HEK293T (cell line): ENCODE data around the gene STX1A.
A peak's percentile ranks its signal among the peaks of the same experiment; 100 is the strongest.

Experiments
- CTCF ChIA-PET: fragments of 350-600 bp; formaldehyde crosslinking; extraction: SDS; loops from one replicate; lab custom pipeline; 2021; ENCODE audit warnings: antibody characterized with exemption, inconsistent platforms; lab: Yijun Ruan, JAX
- POLR2A ChIA-PET: fragments of 350-600 bp; formaldehyde crosslinking; extraction: SDS; loops from one replicate; lab custom pipeline; 2020; ENCODE audit warnings: antibody characterized with exemption, inconsistent platforms; lab: Yijun Ruan, JAX
- DNase-seq: peaks from one replicate; pipeline ENCODE4 v3.0.0; 2012; ENCODE audit warnings: mixed read lengths; ENCODE audit errors: extremely low spot score
- ARNT ChIP-seq: fragments of 450-650 bp; IDR thresholded peaks from 2 replicates; pipeline ENCODE4 v1.6.1; 2017; ENCODE audit warnings: mild to moderate bottlenecking
- BHLHE40 ChIP-seq: fragments of 450-650 bp; IDR thresholded peaks from 2 replicates; pipeline ENCODE4 v1.6.1; 2016; ENCODE audit warnings: mild to moderate bottlenecking, moderate library complexity, borderline replicate concordance
- CTBP1 ChIP-seq: fragments of 450-650 bp; IDR thresholded peaks from 2 replicates; pipeline ENCODE4 v1.6.1; 2016; ENCODE audit warnings: borderline replicate concordance
- ELF4 ChIP-seq: fragments of 450-650 bp; IDR thresholded peaks from 2 replicates; pipeline ENCODE4 v1.6.1; 2017; ENCODE audit warnings: antibody characterized with exemption
- FOXA1 ChIP-seq: fragments of 450-650 bp; IDR thresholded peaks from 2 replicates; pipeline ENCODE4 v1.6.1; 2016; ENCODE audit warnings: mild to moderate bottlenecking
- FOXK2 ChIP-seq: fragments of 450-650 bp; IDR thresholded peaks from 2 replicates; pipeline ENCODE4 v1.6.1; 2016; ENCODE audit warnings: mild to moderate bottlenecking
- FOXM1 ChIP-seq: fragments of 450-650 bp; IDR thresholded peaks from 2 replicates; pipeline ENCODE4 v1.6.1; 2017; ENCODE audit warnings: mild to moderate bottlenecking, borderline replicate concordance
- HDGF ChIP-seq: fragments of 450-650 bp; IDR thresholded peaks from 2 replicates; pipeline ENCODE4 v1.6.1; 2017; ENCODE audit warnings: antibody characterized with exemption, borderline replicate concordance
- L3MBTL2 ChIP-seq: fragments of 450-650 bp; conservative IDR thresholded peaks from 2 replicates; pipeline ENCODE4 v1.6.1; 2016; ENCODE audit warnings: mild to moderate bottlenecking
- LEF1 ChIP-seq: fragments of 450-650 bp; IDR thresholded peaks from 2 replicates; pipeline ENCODE4 v1.6.1; 2017; ENCODE audit warnings: mild to moderate bottlenecking, borderline replicate concordance
- NFRKB ChIP-seq: fragments of 450-650 bp; IDR thresholded peaks from 2 replicates; pipeline ENCODE4 v1.6.1; 2016; ENCODE audit warnings: mild to moderate bottlenecking, moderate library complexity
- SP1 ChIP-seq: fragments of 450-650 bp; IDR thresholded peaks from 2 replicates; pipeline ENCODE4 v1.6.1; 2017
- SUZ12 ChIP-seq: fragments of 450-650 bp; IDR thresholded peaks from 2 replicates; pipeline ENCODE4 v1.6.1; 2016; ENCODE audit warnings: mild to moderate bottlenecking
- TARDBP ChIP-seq: fragments of 450-650 bp; IDR thresholded peaks from 2 replicates; pipeline ENCODE4 v1.6.1; 2016
- ZNF384 ChIP-seq: fragments of 450-650 bp; IDR thresholded peaks from 2 replicates; pipeline ENCODE4 v1.6.1; 2016
- TF ChIP-seq, protein P1 (sequence below): fragments of 450-650 bp; IDR thresholded peaks from 2 replicates; pipeline ENCODE4 v1.6.1; 2016

STX1A gene

DNA sequence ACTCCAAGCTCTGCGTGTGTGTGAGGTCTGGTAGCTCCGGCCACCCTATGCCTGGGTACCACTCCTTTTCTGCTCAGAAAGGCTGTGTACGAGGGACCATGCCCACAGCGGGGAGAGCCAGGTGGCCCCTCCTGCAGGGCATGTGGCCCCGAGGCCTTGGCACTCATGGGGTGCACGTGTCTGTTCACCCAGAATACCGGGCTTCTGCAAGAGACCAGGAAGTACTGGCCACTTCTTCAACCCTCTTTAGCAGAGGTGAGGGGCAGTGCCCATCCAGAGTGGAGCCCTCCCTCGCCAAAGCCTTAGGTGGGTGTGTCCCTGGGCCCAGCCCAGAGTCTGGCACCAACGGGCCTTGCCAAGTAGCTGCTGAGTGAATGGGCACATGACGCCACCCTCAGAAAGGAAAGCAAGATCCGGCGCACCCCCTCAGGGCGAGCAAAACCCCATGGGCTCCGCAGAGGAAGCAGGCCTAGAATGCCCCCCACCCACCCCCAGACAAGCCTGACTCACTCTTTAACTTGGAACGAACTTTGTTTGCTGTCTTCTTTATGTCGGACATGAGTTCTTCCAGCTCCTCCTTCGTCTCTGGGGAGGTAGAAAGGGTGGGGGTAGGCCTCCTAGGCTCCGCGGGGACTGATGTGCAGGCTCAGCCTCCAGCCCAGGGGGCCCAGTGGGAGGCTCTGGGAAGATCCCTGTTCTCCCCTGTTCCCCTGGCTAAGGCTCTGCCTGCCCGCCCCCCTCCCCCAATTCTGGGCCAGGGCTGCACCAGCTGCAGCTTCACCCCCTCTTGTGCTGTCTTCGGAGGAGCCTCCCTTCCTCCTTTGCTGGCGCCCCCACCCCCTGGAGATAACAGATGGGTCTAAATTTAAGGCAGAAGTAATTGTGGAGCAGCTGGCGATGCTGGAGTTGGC is 14.6 kb downstream of the STX1A start:
- no peak for DNase-seq
- TF ChIP-seq BHLHE40 = no peak
- no peak for TF ChIP-seq SUZ12
- no peak for TF ChIP-seq CTBP1
- no peak for TF ChIP-seq FOXK2
- TF ChIP-seq HDGF = no peak
- no peak for TF ChIP-seq TARDBP
- no peak for TF ChIP-seq SP1
- TF ChIP-seq, protein P1, sequence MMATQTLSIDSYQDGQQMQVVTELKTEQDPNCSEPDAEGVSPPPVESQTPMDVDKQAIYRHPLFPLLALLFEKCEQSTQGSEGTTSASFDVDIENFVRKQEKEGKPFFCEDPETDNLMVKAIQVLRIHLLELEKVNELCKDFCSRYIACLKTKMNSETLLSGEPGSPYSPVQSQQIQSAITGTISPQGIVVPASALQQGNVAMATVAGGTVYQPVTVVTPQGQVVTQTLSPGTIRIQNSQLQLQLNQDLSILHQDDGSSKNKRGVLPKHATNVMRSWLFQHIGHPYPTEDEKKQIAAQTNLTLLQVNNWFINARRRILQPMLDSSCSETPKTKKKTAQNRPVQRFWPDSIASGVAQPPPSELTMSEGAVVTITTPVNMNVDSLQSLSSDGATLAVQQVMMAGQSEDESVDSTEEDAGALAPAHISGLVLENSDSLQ = no peak
- TF ChIP-seq ARNT = no peak
- TF ChIP-seq ZNF384 = no peak
- no peak for TF ChIP-seq L3MBTL2
- TF ChIP-seq LEF1 = no peak
- TF ChIP-seq NFRKB = no peak
- no peak for TF ChIP-seq FOXM1
- no peak for TF ChIP-seq FOXA1
- no peak for TF ChIP-seq ELF4
- ChIA-PET POLR2A (interaction anchor here (0.6 to 0.8 kb wide), 2 partner anchors 12 to 21 kb away, joined by 3 read pairs; no protein-coding TSS in a partner anchor), CTCF (no interaction called here)

DNA sequence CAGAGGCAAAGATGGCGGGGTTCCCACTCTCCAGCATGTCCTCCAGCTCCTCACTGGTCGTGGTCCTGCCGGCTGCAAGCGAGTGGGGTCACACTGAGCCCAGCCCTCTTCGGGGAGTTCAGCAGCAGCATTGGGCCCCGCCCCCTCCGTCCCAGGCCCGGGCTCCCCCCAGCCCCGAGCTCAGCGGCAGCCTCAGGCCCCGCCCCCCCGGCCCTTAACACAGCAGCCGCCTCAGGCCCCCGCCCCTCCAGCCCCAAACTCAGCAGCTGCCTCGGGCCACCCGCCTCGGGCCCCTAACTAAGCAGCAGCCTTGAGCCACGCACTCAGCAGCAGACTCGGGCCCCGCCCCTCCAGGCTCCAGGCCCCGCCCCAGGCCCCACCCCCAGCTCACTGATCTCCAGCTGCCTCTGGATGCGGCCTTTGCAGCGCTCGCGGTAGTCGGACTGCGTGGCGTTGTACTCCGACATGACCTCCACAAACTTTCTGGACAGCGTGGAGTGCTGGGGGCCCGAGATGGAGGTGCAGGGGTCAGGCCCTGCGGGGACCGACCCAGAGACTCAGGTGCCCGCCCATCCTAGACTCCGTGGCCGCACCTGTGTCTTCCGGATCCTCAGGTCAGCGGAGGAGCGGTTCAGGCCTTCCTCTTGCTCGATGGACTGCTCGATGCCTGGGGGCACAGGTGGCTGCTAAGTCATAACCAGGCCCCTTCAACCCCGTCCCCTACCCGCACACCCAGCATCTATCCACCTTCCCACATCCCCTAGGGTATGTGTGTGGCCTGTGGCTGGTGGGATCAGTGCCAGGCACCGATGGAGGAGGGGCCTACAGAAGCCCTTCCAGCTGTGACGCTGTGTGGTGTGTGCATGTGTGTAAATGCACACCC is 15.5 kb downstream of the STX1A start:
- CTCF ChIA-PET = no interaction called here
- TF ChIP-seq SP1 (no peak), TARDBP (no peak), SUZ12 (no peak), HDGF (no peak)
- POLR2A ChIA-PET = interaction anchor here (0.6 kb wide), 1 partner anchor 13 kb away, joined by 3 read pairs; no protein-coding TSS in a partner anchor
- peak; percentile 77 for DNase-seq

DNA sequence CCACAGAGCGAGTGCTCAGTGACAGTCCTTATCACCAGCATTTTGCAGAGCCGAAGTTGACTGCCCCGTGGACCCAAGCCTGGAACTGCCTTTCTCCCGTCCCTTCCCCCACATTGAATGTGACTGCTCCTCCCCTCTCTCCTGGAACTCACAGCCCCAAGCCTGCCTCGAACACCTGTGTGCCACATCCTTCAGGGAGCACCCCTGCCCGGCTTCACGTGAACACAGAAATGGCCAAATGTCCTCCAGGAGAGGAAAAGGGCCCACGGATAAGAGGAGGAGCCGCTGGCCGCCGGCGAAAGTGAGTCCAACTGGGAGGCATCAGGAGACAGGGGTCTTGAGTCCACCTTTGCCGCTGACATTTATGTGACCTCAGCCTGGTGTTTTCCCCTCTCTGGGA is 16.2 kb downstream of the STX1A start:
- ChIA-PET CTCF (no interaction called here), POLR2A (no interaction called here)
- no peak for TF ChIP-seq NFRKB
- TF ChIP-seq, protein P1 = no peak
- no peak for TF ChIP-seq SUZ12
- no peak for TF ChIP-seq FOXK2
- TF ChIP-seq FOXA1 = no peak
- no peak for DNase-seq

DNA sequence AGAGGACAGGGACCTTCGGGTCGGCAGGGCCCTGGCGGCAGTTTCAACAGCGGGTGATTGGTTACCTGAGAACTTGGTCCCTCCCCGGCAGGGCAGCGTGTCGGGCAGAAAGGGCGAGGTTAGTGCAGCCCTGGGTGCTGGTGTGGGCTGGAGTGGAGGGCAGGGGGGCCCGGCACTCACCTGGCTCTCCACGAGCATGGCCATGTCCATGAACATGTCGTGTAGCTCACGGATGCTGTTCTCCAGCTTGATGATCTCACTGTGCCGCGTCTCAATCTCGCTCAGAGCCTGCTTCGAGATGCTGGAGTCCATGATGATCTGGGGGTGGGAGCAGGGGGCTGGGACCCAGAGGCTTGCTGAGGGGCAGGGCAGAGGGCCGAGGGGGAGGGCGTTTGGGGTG is 16.8 kb downstream of the STX1A start:
- no peak for DNase-seq
- CTCF ChIA-PET = interaction anchor here (1.1 to 1.5 kb wide), 3 partner anchors 13 to 34 kb away, joined by 3 to 4 read pairs (median 3); partner anchors contain the start of gene STX1A
- TF ChIP-seq, protein P1 = no peak
- TF ChIP-seq CTBP1 (no peak), FOXA1 (no peak), BHLHE40 (no peak), ELF4 (no peak), LEF1 (no peak), SUZ12 (no peak), SP1 (no peak), L3MBTL2 (no peak), ARNT (no peak), HDGF (no peak)
- POLR2A ChIA-PET = no interaction called here

DNA sequence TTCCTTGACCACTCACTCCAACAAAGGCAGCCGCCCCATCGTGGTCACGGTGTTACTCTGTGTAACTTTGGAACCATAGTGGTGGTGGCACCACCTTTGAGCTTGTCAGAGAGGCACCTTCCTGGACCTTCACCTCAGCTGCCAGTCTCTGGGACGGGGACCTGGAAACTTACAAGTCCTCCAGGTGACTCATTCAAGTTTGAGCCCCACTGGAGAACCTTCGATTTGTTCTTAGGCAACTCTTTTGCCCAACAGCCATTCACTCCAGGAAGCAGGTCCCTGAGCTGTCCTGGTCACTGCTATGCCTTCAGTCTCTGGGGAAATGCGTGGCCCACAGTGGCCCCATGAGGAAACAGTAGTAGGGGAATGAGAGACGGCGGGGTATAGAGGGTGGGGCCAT is 17.2 kb downstream of the STX1A start:
- ChIA-PET POLR2A (interaction anchor here (1.6 kb wide), 1 partner anchor 19 kb away, joined by 4 read pairs; the partner anchor contains the start of genes BUD23 and DNAJC30), CTCF (interaction anchor here (1.1 to 1.5 kb wide), 3 partner anchors 14 to 33 kb away, joined by 3 to 4 read pairs (median 3); partner anchors contain the start of gene STX1A)
- DNase-seq = no peak
- TF ChIP-seq FOXA1 (no peak), SUZ12 (no peak), ZNF384 (no peak), ARNT (no peak), NFRKB (no peak)

DNA sequence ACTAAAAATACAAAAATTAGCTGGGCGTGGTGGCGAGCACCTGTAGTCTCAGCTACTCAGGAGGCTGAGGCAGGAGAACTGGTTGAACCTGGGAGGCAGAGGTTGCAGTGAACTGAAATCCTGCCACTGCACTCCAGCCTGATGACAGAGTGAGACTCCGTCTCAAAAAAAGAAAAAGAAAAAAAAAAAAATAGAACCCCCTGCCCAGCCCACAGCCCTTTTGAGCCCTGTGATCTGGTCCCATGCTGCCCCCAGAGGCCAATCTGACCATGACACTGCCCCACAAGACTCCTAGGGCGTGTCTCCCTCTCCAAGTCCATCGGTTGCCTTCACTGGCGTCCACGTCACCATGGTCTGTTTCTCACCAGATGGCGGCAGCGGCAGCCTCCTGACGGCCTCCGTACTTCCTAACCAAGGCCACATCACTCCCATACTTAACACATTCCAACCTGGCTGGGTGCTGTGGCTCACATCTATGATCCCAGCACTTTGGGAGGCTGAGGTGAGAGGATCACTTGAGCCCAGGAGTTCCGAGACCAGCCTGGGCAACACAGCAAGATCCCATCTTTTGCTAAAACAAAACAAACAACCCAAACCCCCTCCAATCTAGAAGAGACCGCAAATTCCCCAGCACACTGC is 18.0 kb downstream of the STX1A start:
- TF ChIP-seq LEF1 (no peak), ELF4 (no peak), ARNT (no peak), FOXK2 (no peak), SUZ12 (no peak), SP1 (no peak), BHLHE40 (no peak), NFRKB (no peak), FOXA1 (no peak), TARDBP (no peak), CTBP1 (no peak)
- DNase-seq = peak; percentile 76
- CTCF ChIA-PET = interaction anchor here (0.8 to 1.5 kb wide), 7 partner anchors 14 to 94 kb away, joined by 3 to 4 read pairs (median 3); partner anchors contain the start of gene STX1A
- POLR2A ChIA-PET = interaction anchor here (0.7 to 1.6 kb wide), 3 partner anchors 10 to 37 kb away, joined by 3 to 4 read pairs (median 3); partner anchors contain the start of genes ABHD11, BUD23 and DNAJC30
